Activated T-helper 1 cell treated with anti-CD3 and anti-CD28 coated beads, Interleukin-12 subunit alpha, Interleukin-12 subunit beta, Interleukin-2, Interleukin-4 antibody, amounts not matched to agents 30 ng/mL and 10 ng/mL and 1 ng/mL, durations not matched to agents 14 hours and 24 hours and 36 hours (primary cell): ENCODE data around the gene SPATA13. TPM values are rescaled to one million over a fixed set of nuclear protein-coding genes. Genes with fewer than 3 reads are reported as not detected.

Experiments
- DNase-seq: peaks from one replicate; pipeline ENCODE4 v3.0.0; 2021; ENCODE audit warnings: low spot score
- H3K27ac Mint-ChIP-seq: one replicate; pipeline ENCODE4 v1.8.0; 2021; ENCODE audit warnings: mild to moderate bottlenecking, mixed read lengths
- H3K27me3 Mint-ChIP-seq: one replicate; pipeline ENCODE4 v1.8.0; 2022; ENCODE audit warnings: mild to moderate bottlenecking, moderate library complexity, mixed read lengths; ENCODE audit not compliant: insufficient read depth
- H3K36me3 Mint-ChIP-seq: one replicate; pipeline ENCODE4 v1.8.0; 2021; ENCODE audit warnings: low read depth, mixed read lengths
- H3K4me1 Mint-ChIP-seq: one replicate; pipeline ENCODE4 v1.8.0; 2021; ENCODE audit warnings: low read depth, mixed read lengths
- H3K4me3 Mint-ChIP-seq: one replicate; pipeline ENCODE4 v1.8.0; 2021; ENCODE audit warnings: mild to moderate bottlenecking, moderate library complexity, mixed read lengths
- H3K9me3 Mint-ChIP-seq: one replicate; pipeline ENCODE4 v1.8.0; 2021; ENCODE audit warnings: mixed read lengths
- intact Hi-C: fragments of 100-400 bp; cut with micrococcal nuclease; formaldehyde crosslinking; loops from one replicate; pipeline ENCODE4 v1.15.1; 2024
- total RNA-seq: library from RNA; stranded (reverse); gene quantifications from 2 replicates; pipeline ENCODE4 v1.2.3, GENCODE V29; 2022

Gene SPATA13
- total RNA-seq, 1 donor from 2014 or later, result 56.2 TPM

DNA sequence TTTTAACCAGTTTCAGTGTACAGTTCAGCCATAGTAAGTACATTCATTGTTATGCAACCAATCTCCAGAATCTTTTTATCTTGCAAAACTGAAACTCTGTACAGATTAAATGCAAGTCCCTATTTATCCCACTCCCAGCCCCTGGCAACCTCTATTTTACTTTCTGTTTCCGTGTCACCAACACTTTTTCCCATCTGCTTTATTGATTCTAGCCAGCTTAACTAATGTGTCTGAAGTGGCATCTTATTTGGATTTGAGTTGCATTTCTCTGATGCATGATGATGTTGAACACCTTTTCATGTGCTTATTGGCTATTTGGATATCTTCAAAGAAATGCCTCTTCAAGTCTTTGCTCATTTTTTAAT is 18.9 kb downstream of the SPATA13 start:
- H3K36me3 Mint-ChIP-seq, result peaks cover 17% of the 10 kb centered on the region
- peaks cover 39% of the 10 kb centered on the region for H3K4me1 Mint-ChIP-seq
- DNase-seq, result no peak
- no peak overlapping the region for H3K4me3 Mint-ChIP-seq
- H3K27me3 Mint-ChIP-seq, result no peaks in the 10 kb centered on the region
- peaks cover 17% of the 10 kb centered on the region for H3K9me3 Mint-ChIP-seq
- no peak overlapping the region for H3K27ac Mint-ChIP-seq
- intact Hi-C loops, result loop anchor here (1.0 to 5.0 kb wide), 6 partner anchors 8 to 83 kb away; no protein-coding TSS in a partner anchor

DNA sequence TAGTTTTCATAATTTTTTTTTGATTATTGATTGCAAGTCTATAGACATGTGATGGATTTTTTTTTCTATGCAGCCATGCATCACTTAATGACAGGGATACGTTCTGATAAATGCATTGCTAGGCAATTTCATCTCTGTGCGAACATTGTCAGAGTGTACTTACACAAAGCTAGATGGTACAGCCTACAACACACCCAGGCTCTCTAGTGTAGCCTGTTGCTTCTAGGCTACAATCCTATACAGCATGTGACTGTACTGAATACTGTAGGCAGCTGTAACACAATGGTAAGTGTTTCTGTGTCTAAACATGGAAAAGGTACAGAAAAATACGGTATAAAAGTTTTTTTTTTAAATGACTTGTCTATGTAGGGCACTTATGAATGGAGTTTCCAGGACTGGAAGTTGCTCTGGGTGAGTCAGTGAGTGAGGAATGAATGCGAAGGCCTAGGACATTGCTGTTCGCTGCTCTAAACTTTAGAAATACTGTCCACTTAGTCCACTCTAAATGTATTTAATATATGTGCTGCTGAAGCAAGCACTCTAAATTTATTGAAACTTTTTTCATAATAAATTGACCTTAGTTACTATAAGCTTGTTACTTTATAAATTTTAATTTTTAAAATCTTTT is 20.3 kb downstream of the SPATA13 start:
- H3K4me3 Mint-ChIP-seq, result no peak overlapping the region
- no peak for DNase-seq
- intact Hi-C loops, result loop anchor here (10.0 kb wide), 1 partner anchor 386 kb away; no protein-coding TSS in a partner anchor
- H3K36me3 Mint-ChIP-seq, result peaks cover 17% of the 10 kb centered on the region
- no peaks in the 10 kb centered on the region for H3K27me3 Mint-ChIP-seq
- no peak overlapping the region for H3K27ac Mint-ChIP-seq
- peaks cover 38% of the 10 kb centered on the region for H3K4me1 Mint-ChIP-seq
- H3K9me3 Mint-ChIP-seq, result peaks cover 17% of the 10 kb centered on the region

DNA sequence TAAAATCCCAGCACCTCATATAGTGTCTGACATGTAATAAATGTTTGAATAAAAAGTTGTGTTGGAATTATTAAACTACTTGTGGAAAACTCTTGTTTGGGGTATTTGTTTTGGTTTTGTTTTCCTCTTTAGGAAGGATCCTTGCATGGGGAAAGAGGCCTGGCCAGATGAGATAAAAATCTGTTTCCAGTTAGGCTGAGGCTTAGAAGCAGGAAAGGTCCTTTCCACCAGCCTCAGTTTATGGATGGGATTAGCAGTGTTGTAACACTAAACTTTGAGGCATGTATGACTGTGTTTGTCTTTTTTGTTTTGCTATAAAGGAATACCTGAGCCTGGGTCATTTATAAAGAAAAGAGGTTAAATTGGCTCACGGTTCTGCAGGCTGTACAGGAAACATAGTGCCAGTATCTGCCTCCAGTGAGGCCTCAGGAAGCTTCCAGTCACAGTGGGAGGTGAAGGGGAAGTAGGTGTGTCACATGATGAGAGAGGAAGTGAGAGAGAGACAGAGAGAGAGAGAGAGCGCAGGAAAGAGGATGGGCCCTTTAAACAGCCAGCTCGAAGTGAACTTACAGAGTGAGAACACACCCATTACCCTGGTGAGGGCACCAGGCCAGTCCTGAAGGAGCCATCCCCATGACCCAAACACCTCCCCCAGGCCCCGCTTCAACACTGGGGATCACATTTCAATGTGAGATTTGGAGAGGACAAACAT is 21.6 kb downstream of the SPATA13 start:
- no peak for DNase-seq
- Mint-ChIP-seq H3K4me1 (peaks cover 51% of the 10 kb centered on the region), H3K27me3 (no peaks in the 10 kb centered on the region), H3K27ac (peak overlapping the region; percentile 8), H3K9me3 (peaks cover 17% of the 10 kb centered on the region), H3K36me3 (peaks cover 17% of the 10 kb centered on the region), H3K4me3 (peak overlapping the region; percentile 48)
- intact Hi-C loops, result loop anchor here (10.0 kb wide), 1 partner anchor 387 kb away; no protein-coding TSS in a partner anchor

DNA sequence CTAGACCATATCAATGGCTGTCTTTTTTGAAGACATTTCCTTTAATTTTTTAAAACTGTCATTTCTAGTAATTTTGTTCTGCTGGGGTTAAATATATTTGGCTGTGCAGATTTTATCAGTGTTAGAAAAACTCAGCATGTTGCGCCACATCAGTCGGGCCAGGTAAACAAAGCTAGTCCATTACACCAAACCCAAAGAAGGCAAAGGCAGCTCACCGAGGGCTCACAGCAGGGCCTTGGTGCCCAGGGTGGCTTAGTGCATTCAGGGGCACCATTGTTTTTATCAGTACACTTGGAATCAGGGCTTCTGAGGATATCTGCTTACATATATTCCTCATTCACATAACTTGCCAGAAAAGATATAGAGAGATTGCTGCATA is 22.2 kb downstream of the SPATA13 start:
- H3K27ac Mint-ChIP-seq, result no peak overlapping the region
- intact Hi-C loops, result loop anchor here (10.0 kb wide), 1 partner anchor 388 kb away; no protein-coding TSS in a partner anchor
- no peak overlapping the region for H3K4me3 Mint-ChIP-seq
- peaks cover 18% of the 10 kb centered on the region for H3K36me3 Mint-ChIP-seq
- no peak for DNase-seq
- H3K9me3 Mint-ChIP-seq, result peaks cover 17% of the 10 kb centered on the region
- peaks cover 56% of the 10 kb centered on the region for H3K4me1 Mint-ChIP-seq
- H3K27me3 Mint-ChIP-seq, result no peaks in the 10 kb centered on the region

DNA sequence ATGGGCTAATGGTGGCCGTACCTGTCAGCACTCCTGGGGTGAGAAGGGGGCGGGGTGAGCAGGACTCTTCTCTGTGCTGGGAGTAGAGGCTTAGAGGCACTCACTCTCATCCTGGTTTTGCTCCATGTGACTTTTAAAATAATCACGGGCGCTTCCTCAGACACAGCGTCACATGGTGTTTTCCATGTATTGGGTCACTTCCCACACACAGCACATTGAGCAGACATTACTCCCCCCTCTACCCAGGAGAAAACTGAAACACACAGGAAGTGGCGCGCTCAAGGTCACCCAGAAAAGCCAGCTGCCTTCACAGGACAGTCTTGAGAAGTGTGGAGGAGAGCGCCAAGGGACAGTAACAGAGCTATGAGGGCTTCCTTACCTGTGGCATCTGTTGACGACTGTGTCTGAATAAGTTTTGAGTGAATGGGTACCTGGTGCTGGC is 23.2 kb downstream of the SPATA13 start:
- no peak for DNase-seq
- no peak overlapping the region for H3K27ac Mint-ChIP-seq

DNA sequence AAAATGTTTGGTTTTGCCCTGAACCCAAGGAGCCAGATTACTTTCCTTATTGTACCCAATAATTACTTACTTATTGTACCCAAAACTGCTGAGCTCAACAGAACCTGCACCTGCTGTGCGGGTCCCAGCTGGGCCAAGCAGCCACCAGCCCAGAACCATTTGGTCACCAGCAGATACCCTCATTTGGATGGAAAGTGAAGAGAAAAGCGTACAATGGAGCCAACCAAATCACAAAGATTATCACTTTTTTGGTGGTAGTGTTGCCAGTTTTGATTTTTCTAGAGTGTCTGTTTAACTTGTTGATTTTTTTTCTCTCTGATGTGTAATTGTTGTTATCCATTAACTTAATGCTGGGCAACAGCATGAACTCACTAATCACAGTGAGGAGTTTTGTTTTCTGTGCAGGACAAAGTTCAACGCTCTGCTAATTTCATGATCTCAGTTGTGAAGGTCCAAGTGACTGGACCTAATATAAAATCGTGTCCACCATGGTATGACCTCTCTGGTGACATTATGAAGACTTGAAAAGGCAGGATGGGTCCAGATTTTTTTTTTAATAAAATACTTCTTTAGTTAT is 23.8 kb downstream of the SPATA13 start:
- peaks cover 15% of the 10 kb centered on the region for H3K36me3 Mint-ChIP-seq
- peaks cover 64% of the 10 kb centered on the region for H3K4me1 Mint-ChIP-seq
- no peak for DNase-seq
- H3K9me3 Mint-ChIP-seq, result peaks cover 22% of the 10 kb centered on the region
- H3K27me3 Mint-ChIP-seq, result no peaks in the 10 kb centered on the region
- H3K4me3 Mint-ChIP-seq, result no peak overlapping the region
- intact Hi-C loops, result loop anchor here (10.0 kb wide), 1 partner anchor 390 kb away; no protein-coding TSS in a partner anchor
- no peak overlapping the region for H3K27ac Mint-ChIP-seq

More for the DNA sequence above, 23.2 kb downstream of the SPATA13 start:
- Mint-ChIP-seq H3K9me3 (peaks cover 19% of the 10 kb centered on the region), H3K4me3 (no peak overlapping the region), H3K4me1 (peaks cover 64% of the 10 kb centered on the region), H3K36me3 (peaks cover 16% of the 10 kb centered on the region), H3K27me3 (no peaks in the 10 kb centered on the region)
- intact Hi-C loops, result loop anchor here (10.0 kb wide), 1 partner anchor 389 kb away; no protein-coding TSS in a partner anchor

DNA sequence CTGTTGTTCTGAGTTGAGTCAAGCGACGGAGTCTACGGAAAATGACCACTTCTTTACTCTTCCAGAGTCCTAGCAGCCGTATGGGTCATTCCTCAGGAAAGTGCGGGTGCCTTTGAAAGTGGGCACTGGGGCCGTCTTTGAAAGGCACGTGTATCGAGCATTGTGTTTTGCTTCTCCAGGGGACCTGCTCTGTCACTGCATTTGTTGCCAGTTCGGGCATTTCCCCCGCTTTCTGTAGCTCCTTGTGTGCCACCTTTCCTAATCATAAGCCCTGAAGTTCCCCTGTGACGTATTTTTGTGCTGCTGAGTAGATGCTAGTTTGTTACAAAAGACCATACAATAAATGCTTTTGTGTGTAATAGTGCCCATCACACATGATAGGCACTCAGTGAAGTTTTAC is 24.4 kb downstream of the SPATA13 start:
- no peaks in the 10 kb centered on the region for H3K27me3 Mint-ChIP-seq
- intact Hi-C loops, result loop anchor here (5.0 to 10.0 kb wide), 2 partner anchors 390 to 433 kb away; no protein-coding TSS in a partner anchor
- no peak overlapping the region for H3K4me3 Mint-ChIP-seq
- peaks cover 22% of the 10 kb centered on the region for H3K9me3 Mint-ChIP-seq
- no peak overlapping the region for H3K27ac Mint-ChIP-seq
- peaks cover 64% of the 10 kb centered on the region for H3K4me1 Mint-ChIP-seq
- H3K36me3 Mint-ChIP-seq, result peaks cover 11% of the 10 kb centered on the region
- DNase-seq, result no peak

DNA sequence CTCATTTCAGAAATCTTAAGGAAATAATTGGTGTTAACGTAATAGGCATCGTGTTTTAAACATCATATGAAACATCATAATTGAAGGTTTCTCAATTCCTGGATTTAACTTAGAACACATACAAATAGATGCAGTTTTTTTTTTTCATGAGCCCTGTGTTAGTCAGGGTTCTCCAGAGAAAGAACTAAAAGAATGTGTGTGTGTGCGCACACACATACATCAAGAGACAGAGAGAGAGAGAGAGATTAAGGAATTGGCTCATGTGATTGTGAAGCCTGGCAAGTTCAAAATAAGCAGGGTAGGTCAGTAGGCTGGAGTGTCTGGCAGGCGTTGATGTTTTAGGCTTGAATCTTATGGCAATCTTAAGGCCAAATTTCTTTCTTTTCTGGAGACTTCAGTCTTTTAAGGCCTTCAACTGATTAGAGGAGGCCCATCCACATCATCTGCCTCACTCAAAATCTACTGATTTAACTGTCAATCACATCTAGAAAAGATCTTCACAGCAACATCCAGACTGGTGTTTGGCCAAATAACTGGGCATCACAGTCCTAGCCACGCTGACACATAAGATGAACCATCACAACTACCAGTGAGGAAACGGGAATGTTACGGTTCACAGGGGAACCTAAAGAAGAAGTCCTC is 25.2 kb downstream of the SPATA13 start:
- H3K4me1 Mint-ChIP-seq, result peaks cover 64% of the 10 kb centered on the region
- no peak for DNase-seq
- peaks cover 22% of the 10 kb centered on the region for H3K9me3 Mint-ChIP-seq
- peaks cover 10% of the 10 kb centered on the region for H3K36me3 Mint-ChIP-seq
- intact Hi-C loops, result loop anchor here (2.0 to 10.0 kb wide), 4 partner anchors 43 to 433 kb away; no protein-coding TSS in a partner anchor
- H3K4me3 Mint-ChIP-seq, result no peak overlapping the region
- no peaks in the 10 kb centered on the region for H3K27me3 Mint-ChIP-seq
- H3K27ac Mint-ChIP-seq, result peak overlapping the region; percentile 86

DNA sequence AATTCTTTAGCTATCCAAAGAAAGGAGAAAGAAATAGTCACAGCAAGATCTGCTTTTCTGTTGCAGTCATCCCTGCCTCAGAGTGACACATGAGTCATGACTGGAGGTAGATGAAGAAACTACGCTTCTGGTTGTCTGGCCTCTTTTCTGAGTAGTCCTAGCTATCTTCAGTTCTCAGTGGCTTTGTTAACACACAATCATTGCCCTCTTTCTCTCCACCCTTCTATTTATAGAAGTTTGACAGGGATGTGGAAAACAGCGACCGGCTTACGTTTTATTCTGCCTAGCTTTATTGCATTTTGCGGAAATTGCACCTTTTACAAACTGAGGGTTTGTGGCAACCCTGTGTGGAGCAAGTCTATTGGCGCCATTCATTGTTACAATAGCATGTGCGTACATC is 26.7 kb downstream of the SPATA13 start:
- Mint-ChIP-seq H3K4me3 (peak overlapping the region; percentile 42), H3K36me3 (peaks cover 7% of the 10 kb centered on the region), H3K27ac (peak overlapping the region; percentile 86), H3K9me3 (peaks cover 19% of the 10 kb centered on the region), H3K27me3 (no peaks in the 10 kb centered on the region), H3K4me1 (peaks cover 63% of the 10 kb centered on the region)
- DNase-seq, result peak; percentile 3
- intact Hi-C loops, result loop anchor here (1.0 to 10.0 kb wide), 8 partner anchors 8 to 435 kb away; partner anchors contain the start of gene SPATA13

DNA sequence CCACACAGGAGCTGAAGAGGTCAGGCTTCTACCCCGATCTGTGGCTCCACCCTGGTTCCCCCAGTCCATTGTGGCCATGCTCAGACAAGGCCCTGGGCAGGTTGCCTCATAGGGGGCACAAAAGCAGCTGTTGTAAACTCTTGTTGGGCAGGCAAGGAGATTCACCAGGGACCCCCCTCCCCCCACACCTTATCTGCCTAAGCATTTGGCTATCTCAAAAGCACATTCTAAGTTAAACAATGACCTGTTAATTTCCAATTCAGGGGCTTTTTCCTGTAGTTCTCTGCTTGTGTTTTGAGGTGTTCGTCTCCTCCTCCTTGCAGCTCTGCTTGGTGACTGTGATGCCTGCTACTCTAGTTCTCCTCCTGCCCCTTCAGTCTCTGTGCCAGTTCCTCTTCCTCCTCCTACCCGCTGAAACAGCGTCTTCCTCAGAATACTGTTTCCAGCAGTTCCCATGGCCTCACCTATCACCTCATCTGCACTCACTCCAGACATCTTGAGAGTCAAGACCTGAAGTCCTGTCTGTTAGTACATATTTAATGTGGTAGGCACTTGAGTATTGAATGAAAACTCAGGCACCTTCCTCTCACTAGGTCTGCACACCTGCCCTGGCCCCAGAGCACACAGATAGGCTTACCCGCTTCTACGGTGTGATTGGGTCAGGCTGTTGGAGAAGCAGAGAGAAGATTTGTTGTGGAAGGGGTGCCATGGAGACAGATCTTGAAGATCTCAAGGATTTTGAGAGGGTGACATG is 31.7 kb downstream of the SPATA13 start:
- intact Hi-C loops, result no loop called here
- peaks cover 2% of the 10 kb centered on the region for H3K27me3 Mint-ChIP-seq
- H3K27ac Mint-ChIP-seq, result no peak overlapping the region
- DNase-seq, result no peak
- no peak overlapping the region for H3K4me3 Mint-ChIP-seq
- peaks cover 32% of the 10 kb centered on the region for H3K4me1 Mint-ChIP-seq
- peaks cover 4% of the 10 kb centered on the region for H3K9me3 Mint-ChIP-seq
- H3K36me3 Mint-ChIP-seq, result peaks cover 3% of the 10 kb centered on the region

DNA sequence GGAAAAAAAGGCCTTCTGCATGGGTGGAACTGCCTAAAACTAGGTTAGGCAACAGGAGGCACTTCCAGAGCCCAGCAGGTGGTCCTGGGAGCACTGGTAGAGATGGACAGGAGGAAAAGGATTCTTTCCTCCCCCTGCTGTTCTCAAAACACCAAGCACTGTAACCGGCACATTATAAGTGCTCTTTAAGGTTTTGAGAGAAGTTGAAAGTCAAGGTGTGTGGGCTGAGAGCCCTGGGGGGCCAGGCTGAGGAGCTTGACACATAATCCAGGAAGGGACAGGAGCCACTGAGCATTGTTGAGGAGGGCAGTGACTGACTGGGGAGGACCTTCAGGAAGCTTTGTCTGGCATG is 32.3 kb downstream of the SPATA13 start:
- H3K36me3 Mint-ChIP-seq, result peaks cover 1% of the 10 kb centered on the region
- H3K27ac Mint-ChIP-seq, result no peak overlapping the region
- no peak for DNase-seq
- peaks cover 4% of the 10 kb centered on the region for H3K9me3 Mint-ChIP-seq
- intact Hi-C loops, result no loop called here
- peaks cover 26% of the 10 kb centered on the region for H3K4me1 Mint-ChIP-seq
- peaks cover 2% of the 10 kb centered on the region for H3K27me3 Mint-ChIP-seq
- no peak overlapping the region for H3K4me3 Mint-ChIP-seq

DNA sequence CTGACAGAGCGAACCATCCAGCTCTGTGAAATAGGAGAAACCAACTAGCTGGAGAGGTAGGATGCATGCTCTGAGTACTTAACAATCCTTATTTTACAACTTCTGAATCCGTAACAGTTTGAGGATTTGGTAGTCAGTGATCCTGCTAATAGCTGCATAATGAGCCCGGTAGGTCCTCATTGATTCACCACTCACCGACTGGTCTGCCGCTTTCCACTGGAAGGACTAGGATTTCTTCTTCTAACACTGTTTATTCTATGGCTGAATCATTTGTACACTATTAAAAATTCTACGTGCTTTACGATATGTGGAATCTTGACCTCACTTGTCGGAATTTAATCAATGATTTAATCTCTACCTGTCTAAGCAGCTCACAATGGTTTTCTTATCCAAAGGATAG is 33.9 kb downstream of the SPATA13 start:
- Mint-ChIP-seq H3K27ac (no peak overlapping the region), H3K9me3 (no peaks in the 10 kb centered on the region), H3K4me3 (no peak overlapping the region), H3K4me1 (peaks cover 12% of the 10 kb centered on the region), H3K36me3 (peaks cover 1% of the 10 kb centered on the region), H3K27me3 (peaks cover 2% of the 10 kb centered on the region)
- no peak for DNase-seq
- intact Hi-C loops, result no loop called here
